ENCODE data around the gene MBD3L2B. TPM values are rescaled to one million over a fixed set of nuclear protein-coding genes. Genes with fewer than 3 reads are reported as not detected.

The MBD3L2B gene
- total RNA-seq, 4 donors from 2014 or later = not detected

DNA sequence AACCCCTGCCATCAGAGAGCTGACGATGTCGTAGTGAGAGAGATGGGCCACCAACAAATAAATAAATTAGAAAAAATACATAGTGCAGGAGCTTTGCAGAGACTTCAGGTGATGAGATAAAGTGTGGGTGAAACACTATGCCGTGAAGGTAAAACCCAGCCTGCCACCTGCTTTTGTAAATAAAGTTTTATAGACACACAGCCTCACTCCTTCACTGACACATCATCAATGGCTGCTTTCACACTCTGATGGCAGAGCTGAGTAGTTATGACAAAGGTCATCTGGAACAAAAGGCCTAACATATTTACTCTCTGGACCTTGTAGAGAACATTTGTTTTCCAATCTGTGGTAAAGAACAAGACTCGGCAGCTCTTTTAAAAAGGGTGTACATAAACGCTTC is 45.0 kb downstream of the MBD3L2B start:
- TF ChIP-seq POLR2A (IDR thresholded peaks at IDR 0.05) (no peak), EP300 (IDR thresholded peaks at IDR 0.05) (no peak), POLR2AphosphoS5 (IDR thresholded peaks at IDR 0.05) (no peak)
- TF ChIP-seq, protein P1, sequence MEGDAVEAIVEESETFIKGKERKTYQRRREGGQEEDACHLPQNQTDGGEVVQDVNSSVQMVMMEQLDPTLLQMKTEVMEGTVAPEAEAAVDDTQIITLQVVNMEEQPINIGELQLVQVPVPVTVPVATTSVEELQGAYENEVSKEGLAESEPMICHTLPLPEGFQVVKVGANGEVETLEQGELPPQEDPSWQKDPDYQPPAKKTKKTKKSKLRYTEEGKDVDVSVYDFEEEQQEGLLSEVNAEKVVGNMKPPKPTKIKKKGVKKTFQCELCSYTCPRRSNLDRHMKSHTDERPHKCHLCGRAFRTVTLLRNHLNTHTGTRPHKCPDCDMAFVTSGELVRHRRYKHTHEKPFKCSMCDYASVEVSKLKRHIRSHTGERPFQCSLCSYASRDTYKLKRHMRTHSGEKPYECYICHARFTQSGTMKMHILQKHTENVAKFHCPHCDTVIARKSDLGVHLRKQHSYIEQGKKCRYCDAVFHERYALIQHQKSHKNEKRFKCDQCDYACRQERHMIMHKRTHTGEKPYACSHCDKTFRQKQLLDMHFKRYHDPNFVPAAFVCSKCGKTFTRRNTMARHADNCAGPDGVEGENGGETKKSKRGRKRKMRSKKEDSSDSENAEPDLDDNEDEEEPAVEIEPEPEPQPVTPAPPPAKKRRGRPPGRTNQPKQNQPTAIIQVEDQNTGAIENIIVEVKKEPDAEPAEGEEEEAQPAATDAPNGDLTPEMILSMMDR (IDR thresholded peaks at IDR 0.05) = no peak
- 90 to 93% methylated on average over 2 to 5 of the region's 5 CpGs for WGBS, 2 donors (ENCODE audit: low coverage in 1 of 2)
- Histone ChIP-seq H3K27me3 (peaks cover 17% of the 10 kb centered on the region), H3K9me3 (peaks cover 0 to 20% (median 0%) of the 10 kb centered on the region in 3 donors), H3K4me3 (no peak overlapping the region), H3K4me1 (no peaks in the 10 kb centered on the region), H3K27ac (no peak overlapping the region), H3K36me3 (no peaks in the 10 kb centered on the region)
- no peak for ATAC-seq

- no peaks in the 10 kb centered on the region for H3K4me1 ChIP-seq
- no peak for ATAC-seq
- no peaks in the 10 kb centered on the region for H3K9me3 ChIP-seq
- H3K36me3 ChIP-seq = no peaks in the 10 kb centered on the region
- 67 to 100% methylated on average over 1 of the region's 1 CpG for WGBS, 2 donors (ENCODE audit: low coverage in 1 of 2)
- peaks cover 14% of the 10 kb centered on the region for H3K27me3 ChIP-seq
- no peak overlapping the region for H3K4me3 ChIP-seq
- TF ChIP-seq POLR2AphosphoS5 (IDR thresholded peaks at IDR 0.05) (no peak), EP300 (IDR thresholded peaks at IDR 0.05) (no peak), POLR2A (IDR thresholded peaks at IDR 0.05) (no peak)
- TF ChIP-seq, protein P1 (IDR thresholded peaks at IDR 0.05) = no peak
- no peak overlapping the region for H3K27ac ChIP-seq
Observed at GRCh38 chr19:6971366-6971765, 49.9 kb downstream of the MBD3L2B start.

DNA sequence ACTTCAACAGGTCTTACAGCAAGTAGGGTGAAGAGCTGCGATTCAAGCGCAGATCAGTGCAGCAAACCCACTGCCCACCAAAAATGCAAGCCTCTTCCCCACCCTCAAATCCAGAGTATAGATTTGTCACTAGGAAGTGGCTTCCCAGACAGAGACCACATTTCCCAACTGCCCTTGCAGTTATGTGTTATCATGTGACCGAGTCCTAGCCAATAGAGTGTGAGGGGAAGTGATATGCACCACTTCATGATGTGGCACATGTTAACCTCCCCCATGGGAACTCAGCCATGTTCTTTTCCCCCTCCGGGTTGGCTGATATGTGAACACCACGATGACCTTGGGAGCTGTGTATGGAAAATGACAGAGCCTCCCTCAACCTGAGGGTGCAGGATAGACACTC is 50.8 kb downstream of the MBD3L2B start:
- Histone ChIP-seq H3K4me1 (no peaks in the 10 kb centered on the region), H3K27ac (no peak overlapping the region), H3K27me3 (peaks cover 11% of the 10 kb centered on the region), H3K9me3 (no peaks in the 10 kb centered on the region), H3K4me3 (no peak overlapping the region), H3K36me3 (no peaks in the 10 kb centered on the region)
- WGBS, 2 donors (ENCODE audit: low coverage in 1 of 2) = 85 to 88% methylated on average over 2 to 4 of the region's 5 CpGs
- TF ChIP-seq POLR2A (IDR thresholded peaks at IDR 0.05) = no peak
- no peak for TF ChIP-seq EP300 (IDR thresholded peaks at IDR 0.05)
- TF ChIP-seq POLR2AphosphoS5 (IDR thresholded peaks at IDR 0.05) = no peak
- TF ChIP-seq, protein P1 (IDR thresholded peaks at IDR 0.05) = no peak
- ATAC-seq = no peak

GRCh38 chr19:6970021-6970420 is 51.2 kb downstream of the MBD3L2B start:
- ATAC-seq = no peak
- H3K9me3 ChIP-seq = no peaks in the 10 kb centered on the region
- WGBS, 2 donors (ENCODE audit: low coverage in 1 of 2) = 46 to 64% methylated on average over 2 of the region's 2 CpGs
- no peak overlapping the region for H3K27ac ChIP-seq
- TF ChIP-seq EP300 (IDR thresholded peaks at IDR 0.05) = no peak
- TF ChIP-seq, protein P1 (IDR thresholded peaks at IDR 0.05) = no peak
- TF ChIP-seq POLR2AphosphoS5 (IDR thresholded peaks at IDR 0.05) = no peak
- TF ChIP-seq POLR2A (IDR thresholded peaks at IDR 0.05) = no peak
- H3K27me3 ChIP-seq = peaks cover 13% of the 10 kb centered on the region
- no peaks in the 10 kb centered on the region for H3K36me3 ChIP-seq
- H3K4me3 ChIP-seq = no peak overlapping the region
- no peaks in the 10 kb centered on the region for H3K4me1 ChIP-seq

- WGBS, 2 donors (ENCODE audit: low coverage in 1 of 2) = 63 to 67% methylated on average over 2 of the region's 2 CpGs
- Histone ChIP-seq H3K36me3 (no peaks in the 10 kb centered on the region), H3K27me3 (peaks cover 17% of the 10 kb centered on the region), H3K4me1 (no peaks in the 10 kb centered on the region), H3K27ac (no peak overlapping the region), H3K4me3 (no peak overlapping the region), H3K9me3 (no peaks in the 10 kb centered on the region)
- no peak for ATAC-seq
- TF ChIP-seq, protein P1 (IDR thresholded peaks at IDR 0.05) = no peak
- TF ChIP-seq POLR2A (IDR thresholded peaks at IDR 0.05) = no peak
- no peak for TF ChIP-seq EP300 (IDR thresholded peaks at IDR 0.05)
- TF ChIP-seq POLR2AphosphoS5 (IDR thresholded peaks at IDR 0.05) = no peak
Observed at GRCh38 chr19:6969490-6969889, 51.7 kb downstream of the MBD3L2B start.

Data from gastroesophageal sphincter (tissue), 4 donors.